ENCODE measurements around the gene SIPA1L2.
A peak's percentile ranks its signal among the peaks of the same experiment; 100 is the strongest.

Gene SIPA1L2

DNA sequence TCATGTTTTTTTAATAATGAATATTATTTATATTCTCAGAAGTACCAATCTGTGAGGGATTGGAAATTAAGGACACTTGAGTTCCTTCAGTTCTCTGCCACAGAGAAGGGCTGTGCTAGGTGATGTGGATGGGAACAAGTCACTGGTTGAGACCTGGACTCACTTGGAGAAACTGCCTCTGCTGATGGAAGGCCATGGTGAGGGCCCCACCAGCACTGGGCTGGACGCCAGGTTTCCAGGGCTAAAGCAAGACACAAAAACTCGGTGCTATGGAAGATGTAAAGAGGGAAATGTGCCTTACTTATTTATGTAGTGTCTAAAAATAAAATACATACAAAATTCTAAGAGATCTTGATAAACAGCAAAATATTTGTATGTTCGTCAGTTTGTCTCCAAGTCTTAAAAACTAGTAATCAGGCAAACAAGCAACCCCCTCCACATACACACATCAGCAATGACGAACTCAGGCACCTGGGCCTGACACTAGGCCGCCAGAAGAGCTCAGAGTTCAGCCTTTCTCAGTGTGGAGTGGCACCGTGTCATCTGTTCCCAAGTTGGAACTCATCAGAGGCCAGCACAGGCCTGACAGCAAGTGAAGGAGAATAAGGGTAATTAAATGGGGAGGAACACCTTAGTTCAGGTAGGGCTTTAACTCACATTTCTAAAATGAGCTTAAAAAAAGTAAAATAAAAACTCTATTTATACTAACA is 19.6 kb downstream of the SIPA1L2 start:
- TF ChIP-seq, protein P1, sequence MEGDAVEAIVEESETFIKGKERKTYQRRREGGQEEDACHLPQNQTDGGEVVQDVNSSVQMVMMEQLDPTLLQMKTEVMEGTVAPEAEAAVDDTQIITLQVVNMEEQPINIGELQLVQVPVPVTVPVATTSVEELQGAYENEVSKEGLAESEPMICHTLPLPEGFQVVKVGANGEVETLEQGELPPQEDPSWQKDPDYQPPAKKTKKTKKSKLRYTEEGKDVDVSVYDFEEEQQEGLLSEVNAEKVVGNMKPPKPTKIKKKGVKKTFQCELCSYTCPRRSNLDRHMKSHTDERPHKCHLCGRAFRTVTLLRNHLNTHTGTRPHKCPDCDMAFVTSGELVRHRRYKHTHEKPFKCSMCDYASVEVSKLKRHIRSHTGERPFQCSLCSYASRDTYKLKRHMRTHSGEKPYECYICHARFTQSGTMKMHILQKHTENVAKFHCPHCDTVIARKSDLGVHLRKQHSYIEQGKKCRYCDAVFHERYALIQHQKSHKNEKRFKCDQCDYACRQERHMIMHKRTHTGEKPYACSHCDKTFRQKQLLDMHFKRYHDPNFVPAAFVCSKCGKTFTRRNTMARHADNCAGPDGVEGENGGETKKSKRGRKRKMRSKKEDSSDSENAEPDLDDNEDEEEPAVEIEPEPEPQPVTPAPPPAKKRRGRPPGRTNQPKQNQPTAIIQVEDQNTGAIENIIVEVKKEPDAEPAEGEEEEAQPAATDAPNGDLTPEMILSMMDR (IDR thresholded peaks at IDR 0.05; ENCODE audit: insufficient read depth, low read depth, low read length, missing control alignments) = no peak

DNA sequence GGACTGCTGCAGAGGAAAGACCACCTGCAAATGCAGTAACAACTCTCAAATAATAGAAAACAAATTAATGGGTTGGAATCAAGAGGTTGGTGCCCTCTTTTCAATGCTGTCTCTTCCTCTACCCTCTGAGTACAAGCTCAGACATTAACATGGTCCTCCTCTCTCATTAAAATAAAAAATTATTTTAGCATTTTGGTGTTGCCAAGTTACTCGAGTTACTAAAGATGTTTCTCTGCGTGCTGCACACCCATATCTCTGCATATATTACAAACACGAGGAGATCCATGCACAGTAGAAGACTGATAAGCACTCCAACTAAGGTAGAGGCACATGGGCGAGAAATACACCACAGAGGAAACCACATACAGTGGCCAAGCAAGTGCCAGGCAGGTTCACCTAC is 21.5 kb downstream of the SIPA1L2 start:
- TF ChIP-seq, protein P1 (IDR thresholded peaks at IDR 0.05; ENCODE audit: insufficient read depth, low read depth, low read length, missing control alignments) = no peak
- DNase-seq (ENCODE audit: low read depth) = no peak
- H3K4me3 ChIP-seq (ENCODE audit: low read length) = no peak overlapping the region

More for the DNA sequence above, 19.6 kb downstream of the SIPA1L2 start:
- no peak overlapping the region for H3K4me3 ChIP-seq (ENCODE audit: low read length)
- no peak for DNase-seq (ENCODE audit: low read depth)

DNA sequence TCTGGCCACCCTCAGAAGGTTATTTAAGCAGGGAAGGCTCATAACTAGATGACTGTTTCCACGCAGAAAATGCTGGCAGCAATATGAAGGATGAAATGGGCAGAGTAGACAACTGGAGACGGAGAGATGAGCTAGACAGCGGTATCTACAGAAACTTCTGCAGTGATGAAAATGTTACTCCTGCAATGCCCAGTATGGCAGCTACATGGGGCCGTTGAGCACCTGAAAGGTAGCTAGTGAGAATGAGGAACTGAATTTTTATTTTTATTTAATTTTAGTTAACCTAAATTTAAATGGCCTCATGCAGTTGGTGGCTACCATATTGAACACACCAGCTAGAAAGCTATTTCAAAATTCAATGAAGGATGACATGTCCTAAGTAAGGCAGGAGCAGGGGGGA is 27.3 kb downstream of the SIPA1L2 start:
- no peak for DNase-seq (ENCODE audit: low read depth)
- H3K4me3 ChIP-seq (ENCODE audit: low read length) = no peak overlapping the region
- TF ChIP-seq, protein P1 (IDR thresholded peaks at IDR 0.05; ENCODE audit: insufficient read depth, low read depth, low read length, missing control alignments) = peak; percentile 51

DNA sequence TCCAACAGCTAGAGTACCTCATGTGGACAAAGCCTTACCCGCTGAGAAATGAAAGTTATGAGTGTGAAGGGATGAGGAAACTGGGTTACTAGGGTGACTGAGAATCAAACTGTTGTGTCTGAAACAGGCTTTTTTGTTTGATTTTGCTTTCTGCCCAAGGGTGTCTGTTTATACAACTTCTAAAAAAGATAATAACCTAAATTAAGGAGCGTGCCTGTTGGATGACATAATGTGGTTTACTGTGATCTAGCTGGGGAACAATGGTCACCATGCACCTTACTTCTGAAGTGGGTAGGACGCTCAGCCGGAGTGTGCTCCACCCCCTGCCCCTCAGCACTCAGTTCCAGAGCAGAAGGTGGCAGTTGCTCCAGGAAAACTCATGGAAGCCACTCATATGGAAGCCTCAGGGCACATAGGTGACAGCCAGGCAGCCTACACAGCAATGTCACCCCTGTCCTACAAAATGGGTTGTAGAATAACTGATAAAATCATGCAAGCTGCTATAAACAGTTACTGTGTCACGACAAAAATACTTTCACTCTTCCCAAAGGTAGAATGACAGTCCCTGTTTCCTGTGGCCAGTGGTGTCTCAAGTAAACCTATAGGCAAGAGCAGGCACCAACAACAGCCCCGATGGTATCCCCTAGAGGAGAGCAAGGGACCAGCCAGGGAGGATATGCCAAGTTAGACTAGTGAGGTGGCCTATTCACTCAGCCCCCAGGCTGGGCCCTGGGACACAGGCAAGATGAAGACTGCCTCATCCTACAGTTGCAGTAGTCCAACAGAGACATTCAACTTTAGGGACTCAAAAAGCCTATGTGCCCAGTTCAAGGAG is 29.3 kb downstream of the SIPA1L2 start:
- DNase-seq (ENCODE audit: low read depth) = no peak
- H3K4me3 ChIP-seq (ENCODE audit: low read length) = no peak overlapping the region
- TF ChIP-seq, protein P1 (IDR thresholded peaks at IDR 0.05; ENCODE audit: insufficient read depth, low read depth, low read length, missing control alignments) = no peak

DNA sequence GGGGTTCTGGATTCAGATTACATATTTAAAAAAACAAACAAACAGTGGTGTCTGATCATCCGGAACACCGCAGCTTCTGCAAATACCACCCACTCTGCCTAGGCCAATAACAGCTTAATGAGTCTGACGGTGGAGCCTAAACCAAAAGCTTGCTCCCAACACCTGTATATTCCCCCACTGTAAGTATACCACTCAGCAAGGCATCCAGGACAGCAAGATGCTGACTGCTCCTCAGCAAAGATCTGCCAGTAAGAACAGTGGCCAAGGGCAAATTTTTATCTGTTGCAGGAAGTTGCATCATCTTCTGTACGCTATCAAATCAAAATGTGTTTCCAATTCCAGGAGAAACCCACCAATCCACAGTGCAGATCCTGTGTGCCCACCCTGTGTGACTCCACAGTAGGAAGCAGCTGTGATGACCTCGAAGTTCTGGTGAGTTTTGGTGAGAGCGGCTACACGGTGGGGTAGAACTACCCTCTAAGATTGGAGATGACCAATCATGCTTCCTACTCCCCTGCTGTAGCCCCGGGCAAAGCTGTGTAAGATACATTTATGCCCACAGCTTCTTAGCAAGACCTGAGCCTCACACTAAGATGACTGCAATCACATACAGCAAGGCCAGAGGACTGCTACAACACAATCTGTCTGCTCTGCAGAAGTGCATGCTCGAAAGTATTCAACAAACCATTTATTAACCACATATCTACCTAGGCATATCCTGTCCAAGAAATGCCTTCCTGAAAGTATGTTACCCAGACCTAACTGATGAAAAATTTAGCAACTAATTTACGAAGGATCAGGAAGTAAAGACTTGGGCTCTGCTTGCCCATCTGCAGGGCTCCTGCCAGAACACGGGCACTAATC is 30.5 kb downstream of the SIPA1L2 start:
- H3K4me3 ChIP-seq (ENCODE audit: low read length) = no peak overlapping the region
- TF ChIP-seq, protein P1 (IDR thresholded peaks at IDR 0.05; ENCODE audit: insufficient read depth, low read depth, low read length, missing control alignments) = no peak
- DNase-seq (ENCODE audit: low read depth) = no peak

DNA sequence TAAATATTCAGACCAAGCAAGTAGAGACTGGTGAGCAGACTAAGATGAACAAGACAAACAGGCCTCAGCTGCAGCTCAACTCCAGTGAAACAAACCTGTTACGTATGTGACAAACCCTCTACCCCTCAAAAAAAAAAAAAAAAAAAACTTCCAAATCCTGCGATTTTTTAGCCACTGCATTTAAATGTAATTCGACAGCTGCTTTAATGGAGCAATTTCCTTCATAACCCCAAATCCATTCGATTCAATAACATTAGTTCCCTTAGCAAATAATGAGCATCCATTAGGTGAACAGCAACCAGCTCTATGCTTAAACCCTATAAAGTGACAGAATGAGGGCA is 31.1 kb downstream of the SIPA1L2 start:
- H3K4me3 ChIP-seq (ENCODE audit: low read length) = no peak overlapping the region
- TF ChIP-seq, protein P1 (IDR thresholded peaks at IDR 0.05; ENCODE audit: insufficient read depth, low read depth, low read length, missing control alignments) = no peak
- no peak for DNase-seq (ENCODE audit: low read depth)

Data from epithelial cell of esophagus (primary cell).